ENCODE measurements around the gene GABRA5.

DNA sequence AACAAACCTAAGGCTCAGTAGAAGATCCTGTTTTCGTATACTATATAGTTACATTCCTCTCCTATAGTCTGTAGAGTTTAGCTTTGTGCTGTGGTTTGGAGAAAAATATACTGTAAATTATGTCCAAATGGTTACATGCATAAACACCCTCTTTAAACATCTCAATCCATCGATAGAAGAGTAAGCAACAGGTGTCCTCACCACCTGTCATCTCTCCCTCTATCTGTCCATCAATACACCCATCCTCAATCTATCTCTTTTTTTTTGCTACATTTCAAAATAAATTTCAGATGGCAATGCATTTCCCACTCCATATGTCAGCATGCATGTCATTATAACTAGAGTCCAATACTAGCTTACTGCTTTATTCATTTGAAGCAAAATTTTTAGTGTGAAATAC is 83.1 kb downstream of the GABRA5 start:
- TF ChIP-seq, protein P1, sequence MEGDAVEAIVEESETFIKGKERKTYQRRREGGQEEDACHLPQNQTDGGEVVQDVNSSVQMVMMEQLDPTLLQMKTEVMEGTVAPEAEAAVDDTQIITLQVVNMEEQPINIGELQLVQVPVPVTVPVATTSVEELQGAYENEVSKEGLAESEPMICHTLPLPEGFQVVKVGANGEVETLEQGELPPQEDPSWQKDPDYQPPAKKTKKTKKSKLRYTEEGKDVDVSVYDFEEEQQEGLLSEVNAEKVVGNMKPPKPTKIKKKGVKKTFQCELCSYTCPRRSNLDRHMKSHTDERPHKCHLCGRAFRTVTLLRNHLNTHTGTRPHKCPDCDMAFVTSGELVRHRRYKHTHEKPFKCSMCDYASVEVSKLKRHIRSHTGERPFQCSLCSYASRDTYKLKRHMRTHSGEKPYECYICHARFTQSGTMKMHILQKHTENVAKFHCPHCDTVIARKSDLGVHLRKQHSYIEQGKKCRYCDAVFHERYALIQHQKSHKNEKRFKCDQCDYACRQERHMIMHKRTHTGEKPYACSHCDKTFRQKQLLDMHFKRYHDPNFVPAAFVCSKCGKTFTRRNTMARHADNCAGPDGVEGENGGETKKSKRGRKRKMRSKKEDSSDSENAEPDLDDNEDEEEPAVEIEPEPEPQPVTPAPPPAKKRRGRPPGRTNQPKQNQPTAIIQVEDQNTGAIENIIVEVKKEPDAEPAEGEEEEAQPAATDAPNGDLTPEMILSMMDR (IDR thresholded peaks at IDR 0.05; ENCODE audit: insufficient read depth, low read length): no peak
- TF ChIP-seq GABPA (IDR thresholded peaks at IDR 0.05; ENCODE audit: low read depth) (no peak), POLR2AphosphoS5 (IDR thresholded peaks at IDR 0.05; ENCODE audit: low read depth) (no peak), SPI1 (IDR thresholded peaks at IDR 0.05; ENCODE audit: borderline replicate concordance, low read depth) (no peak)
- TF ChIP-seq, protein P2, sequence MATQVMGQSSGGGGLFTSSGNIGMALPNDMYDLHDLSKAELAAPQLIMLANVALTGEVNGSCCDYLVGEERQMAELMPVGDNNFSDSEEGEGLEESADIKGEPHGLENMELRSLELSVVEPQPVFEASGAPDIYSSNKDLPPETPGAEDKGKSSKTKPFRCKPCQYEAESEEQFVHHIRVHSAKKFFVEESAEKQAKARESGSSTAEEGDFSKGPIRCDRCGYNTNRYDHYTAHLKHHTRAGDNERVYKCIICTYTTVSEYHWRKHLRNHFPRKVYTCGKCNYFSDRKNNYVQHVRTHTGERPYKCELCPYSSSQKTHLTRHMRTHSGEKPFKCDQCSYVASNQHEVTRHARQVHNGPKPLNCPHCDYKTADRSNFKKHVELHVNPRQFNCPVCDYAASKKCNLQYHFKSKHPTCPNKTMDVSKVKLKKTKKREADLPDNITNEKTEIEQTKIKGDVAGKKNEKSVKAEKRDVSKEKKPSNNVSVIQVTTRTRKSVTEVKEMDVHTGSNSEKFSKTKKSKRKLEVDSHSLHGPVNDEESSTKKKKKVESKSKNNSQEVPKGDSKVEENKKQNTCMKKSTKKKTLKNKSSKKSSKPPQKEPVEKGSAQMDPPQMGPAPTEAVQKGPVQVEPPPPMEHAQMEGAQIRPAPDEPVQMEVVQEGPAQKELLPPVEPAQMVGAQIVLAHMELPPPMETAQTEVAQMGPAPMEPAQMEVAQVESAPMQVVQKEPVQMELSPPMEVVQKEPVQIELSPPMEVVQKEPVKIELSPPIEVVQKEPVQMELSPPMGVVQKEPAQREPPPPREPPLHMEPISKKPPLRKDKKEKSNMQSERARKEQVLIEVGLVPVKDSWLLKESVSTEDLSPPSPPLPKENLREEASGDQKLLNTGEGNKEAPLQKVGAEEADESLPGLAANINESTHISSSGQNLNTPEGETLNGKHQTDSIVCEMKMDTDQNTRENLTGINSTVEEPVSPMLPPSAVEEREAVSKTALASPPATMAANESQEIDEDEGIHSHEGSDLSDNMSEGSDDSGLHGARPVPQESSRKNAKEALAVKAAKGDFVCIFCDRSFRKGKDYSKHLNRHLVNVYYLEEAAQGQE (IDR thresholded peaks at IDR 0.05; ENCODE audit: insufficient replicate concordance, low read depth): no peak

All from HL-60 (cell line).